K562 (cell line): ENCODE data around the gene C21orf58. TPM values are rescaled to one million over a fixed set of nuclear protein-coding genes. Genes with fewer than 3 reads are reported as not detected.

ENCODE experiments used
- BCOR ChIP-seq: fragments of 450-650 bp; IDR thresholded peaks from 2 replicates; pipeline ENCODE4 v1.6.1; 2016
- BRD4 ChIP-seq: fragments of 200-600 bp; sonication (generic); IDR thresholded peaks from 2 replicates; pipeline ENCODE4 v1.6.1; 2017; ENCODE audit warnings: inconsistent platforms
- HBP1 ChIP-seq: fragments of 450-650 bp; formaldehyde crosslinking; IDR thresholded peaks from 2 replicates; pipeline ENCODE4 v1.4.0; 2022; ENCODE audit warnings: missing genetic modification characterization
- HDAC8 ChIP-seq: fragments of 450-650 bp; IDR thresholded peaks from 2 replicates; pipeline ENCODE4 v1.6.1; 2016; ENCODE audit warnings: mild to moderate bottlenecking, missing genetic modification characterization, moderate library complexity, missing compliant biosample characterization
- HEY1 ChIP-seq: fragments of 250-450 bp; sonication (Bioruptor Pico); IDR thresholded peaks from 2 replicates; pipeline ENCODE4 v1.5.0; 2020; ENCODE audit warnings: mild to moderate bottlenecking, moderate library complexity, borderline replicate concordance
- KLF16 ChIP-seq: IDR thresholded peaks from 2 replicates; pipeline ENCODE4 v1.6.1; 2016; ENCODE audit warnings: antibody characterized with exemption
- KLF6 ChIP-seq: fragments of 250-450 bp; sonication (Bioruptor Pico); IDR thresholded peaks from 2 replicates; pipeline ENCODE4 v1.4.0; 2020; ENCODE audit warnings: mild to moderate bottlenecking, moderate library complexity, borderline replicate concordance
- TAL1 ChIP-seq: fragments of 450-650 bp; IDR thresholded peaks from 2 replicates; pipeline ENCODE4 v1.6.1; 2016; ENCODE audit warnings: mild to moderate bottlenecking
- TFAP4 ChIP-seq: sonication (generic); formaldehyde crosslinking; IDR thresholded peaks from 2 replicates; pipeline ENCODE4 v1.8.0; 2022; ENCODE audit warnings: missing genetic modification reagents, mild to moderate bottlenecking, moderate library complexity, borderline replicate concordance
- ZFP30 ChIP-seq: fragments of 250-450 bp; sonication (Bioruptor Pico); IDR thresholded peaks from 2 replicates; pipeline ENCODE4 v1.8.0; 2022; ENCODE audit warnings: moderate library complexity, mild to moderate bottlenecking, inconsistent platforms, borderline replicate concordance
- ZNF146 ChIP-seq: IDR thresholded peaks from one replicate; pipeline ENCODE4 v1.6.1; 2018; ENCODE audit warnings: missing compliant biosample characterization; ENCODE audit not compliant: unreplicated experiment
- ZNF551 ChIP-seq: fragments of 250-450 bp; sonication (Bioruptor Pico); IDR thresholded peaks from 2 replicates; pipeline ENCODE4 v1.5.0; 2021; ENCODE audit warnings: mild to moderate bottlenecking, moderate library complexity
- polyA plus RNA-seq, 8 experiments: library from polyadenylated mRNA; depleted of rRNA in 4 of 8; stranded (reverse) in 5 of 8; unstranded in 3 of 8; fragments of >200 nt; fragmentation: Nextera tagmentation in 2 of 8; fragmentation: Illumina TruSeq in 1 of 8; extraction: Ambion mirVana in 2 of 8; extraction: Trizol in 1 of 8; gene quantifications; 2 replicates each; pipeline versions ENCODE4 v1.2.1 to v1.2.3, GENCODE V29; 2011 to 2014; ENCODE audit warnings: inconsistent platforms in 1 of 8, missing spikeins in 1 of 8
- total RNA-seq, 7 experiments: library from RNA; depleted of rRNA in 6 of 7; stranded (reverse); fragments of >200 nt in 6 of 7; fragmentation: Illumina TruSeq in 2 of 7; extraction: Trizol in 2 of 7; gene quantifications; 2 replicates each; pipeline versions ENCODE4 v1.2.1 to v1.2.3, GENCODE V29; 2011 to 2021; ENCODE audit warnings: low replicate concordance in 1 of 7
- TF ChIP-seq, protein P1 (sequence below): fragments of 250-450 bp; sonication (Bioruptor Pico); IDR thresholded peaks from 2 replicates; pipeline ENCODE4 v1.9.0; 2021; ENCODE audit warnings: mild to moderate bottlenecking, inconsistent platforms
- TF ChIP-seq, protein P2 (sequence below): fragments of 450-650 bp; conservative IDR thresholded peaks from 2 replicates; pipeline ENCODE4 v1.6.1; 2016; ENCODE audit warnings: missing genetic modification characterization, low read depth, mild to moderate bottlenecking, missing compliant biosample characterization, moderate library complexity

The C21orf58 gene
- total and polyA plus RNA-seq, 9 of the 15 experiments (the other 6 are each of a cell fraction or from before 2014, with no cell fraction given) = 1.2 to 30.5 (median 12.4) TPM

DNA sequence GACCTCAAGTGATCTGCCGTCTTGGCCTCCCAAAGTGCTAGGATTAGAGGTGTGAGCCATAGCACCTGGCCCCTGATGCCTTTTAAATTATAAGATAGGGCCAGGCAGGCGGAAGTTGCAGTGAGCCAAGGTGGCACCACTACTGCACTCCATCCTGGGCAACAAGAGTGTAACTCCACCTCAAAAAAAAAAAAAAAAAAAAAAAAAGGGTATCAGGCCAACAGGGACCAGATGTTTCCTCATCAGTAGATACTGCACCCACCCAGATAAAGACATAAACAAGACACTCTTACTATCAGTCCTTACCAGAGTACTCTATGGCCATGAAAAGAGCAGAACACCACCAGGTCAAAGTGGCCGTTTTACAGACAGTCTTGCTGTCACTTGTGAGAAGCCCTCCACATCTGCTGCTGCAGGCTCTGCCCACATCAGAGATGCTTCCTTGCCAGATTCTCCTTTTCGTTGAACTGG is 3.3 kb downstream of the C21orf58 start (continued):
- TF ChIP-seq TFAP4 (peak; percentile 72), KLF6 (CRISPR knock-in tag) (no peak), TAL1 (peak; percentile 100), ZNF146 (no peak), HDAC8 (tag) (no peak), ZNF551 (no peak), BCOR (peak; percentile 97), KLF16 (peak; percentile 99), BRD4 (no peak), HEY1 (CRISPR knock-in tag) (no peak), ZFP30 (no peak), HBP1 (CRISPR knock-in tag) (no peak)
- TF ChIP-seq, protein P1, sequence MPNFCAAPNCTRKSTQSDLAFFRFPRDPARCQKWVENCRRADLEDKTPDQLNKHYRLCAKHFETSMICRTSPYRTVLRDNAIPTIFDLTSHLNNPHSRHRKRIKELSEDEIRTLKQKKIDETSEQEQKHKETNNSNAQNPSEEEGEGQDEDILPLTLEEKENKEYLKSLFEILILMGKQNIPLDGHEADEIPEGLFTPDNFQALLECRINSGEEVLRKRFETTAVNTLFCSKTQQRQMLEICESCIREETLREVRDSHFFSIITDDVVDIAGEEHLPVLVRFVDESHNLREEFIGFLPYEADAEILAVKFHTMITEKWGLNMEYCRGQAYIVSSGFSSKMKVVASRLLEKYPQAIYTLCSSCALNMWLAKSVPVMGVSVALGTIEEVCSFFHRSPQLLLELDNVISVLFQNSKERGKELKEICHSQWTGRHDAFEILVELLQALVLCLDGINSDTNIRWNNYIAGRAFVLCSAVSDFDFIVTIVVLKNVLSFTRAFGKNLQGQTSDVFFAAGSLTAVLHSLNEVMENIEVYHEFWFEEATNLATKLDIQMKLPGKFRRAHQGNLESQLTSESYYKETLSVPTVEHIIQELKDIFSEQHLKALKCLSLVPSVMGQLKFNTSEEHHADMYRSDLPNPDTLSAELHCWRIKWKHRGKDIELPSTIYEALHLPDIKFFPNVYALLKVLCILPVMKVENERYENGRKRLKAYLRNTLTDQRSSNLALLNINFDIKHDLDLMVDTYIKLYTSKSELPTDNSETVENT (CRISPR knock-in tag) = no peak
- TF ChIP-seq, protein P2, sequence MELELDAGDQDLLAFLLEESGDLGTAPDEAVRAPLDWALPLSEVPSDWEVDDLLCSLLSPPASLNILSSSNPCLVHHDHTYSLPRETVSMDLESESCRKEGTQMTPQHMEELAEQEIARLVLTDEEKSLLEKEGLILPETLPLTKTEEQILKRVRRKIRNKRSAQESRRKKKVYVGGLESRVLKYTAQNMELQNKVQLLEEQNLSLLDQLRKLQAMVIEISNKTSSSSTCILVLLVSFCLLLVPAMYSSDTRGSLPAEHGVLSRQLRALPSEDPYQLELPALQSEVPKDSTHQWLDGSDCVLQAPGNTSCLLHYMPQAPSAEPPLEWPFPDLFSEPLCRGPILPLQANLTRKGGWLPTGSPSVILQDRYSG (tag) = no peak
